ENCODE measurements around the gene RNF213. TPM values are rescaled to one million over a fixed set of nuclear protein-coding genes. Genes with fewer than 3 reads are reported as not detected.

Gene RNF213
- total RNA-seq, 2 donors from 2014 or later = 546 to 651 TPM

- Mint-ChIP-seq H3K4me3 (no peak overlapping the region), H3K36me3 (ENCODE audit: insufficient read depth in 2 of 2) (no peaks in the 10 kb centered on the region), H3K9me3 (no peaks in the 10 kb centered on the region), H3K27ac (no peak overlapping the region), H3K4me1 (ENCODE audit: low read depth) (no peaks in the 10 kb centered on the region), H3K27me3 (ENCODE audit: low read depth) (no peaks in the 10 kb centered on the region)
- ATAC-seq (replicated peaks in 1 of 2) = no peak
- DNase-seq = no peak
Measured at GRCh38 chr17:80442323-80442659, 181.6 kb downstream of the RNF213 start.

- DNase-seq (no peak), ATAC-seq (replicated peaks in 1 of 2) (no peak)
- Mint-ChIP-seq H3K4me1 (ENCODE audit: low read depth) (no peaks in the 10 kb centered on the region), H3K9me3 (no peaks in the 10 kb centered on the region), H3K27ac (no peak overlapping the region), H3K27me3 (ENCODE audit: low read depth) (no peaks in the 10 kb centered on the region), H3K36me3 (ENCODE audit: insufficient read depth in 2 of 2) (no peaks in the 10 kb centered on the region), H3K4me3 (no peak overlapping the region)
Measured at GRCh38 chr17:80442764-80443163, 182.1 kb downstream of the RNF213 start.

DNA sequence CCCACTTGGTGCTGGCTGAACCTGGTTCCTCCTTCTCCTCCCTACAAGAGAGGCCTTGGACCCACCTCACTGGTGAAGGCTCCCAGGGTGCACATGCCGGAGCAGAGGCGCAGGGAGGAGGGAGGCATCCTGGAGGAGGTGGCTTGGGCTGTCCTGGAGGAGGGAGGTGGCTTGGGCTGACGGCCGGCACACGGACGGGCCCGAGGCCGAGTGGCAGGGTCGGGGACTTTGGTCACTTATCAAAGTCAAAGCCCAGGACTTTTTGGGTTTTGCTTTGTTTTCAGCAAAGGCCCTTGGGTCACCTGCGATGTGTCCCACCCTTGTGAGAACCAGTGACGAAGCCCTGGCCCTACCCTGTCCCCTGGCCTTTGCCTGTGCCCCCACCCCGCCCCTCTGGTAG, 182.8 kb downstream of the RNF213 start:
- ATAC-seq (replicated peaks in 1 of 2) = no peak
- no peaks in the 10 kb centered on the region for H3K27me3 Mint-ChIP-seq (ENCODE audit: low read depth)
- no peak overlapping the region for H3K27ac Mint-ChIP-seq
- H3K4me1 Mint-ChIP-seq (ENCODE audit: low read depth) = no peaks in the 10 kb centered on the region
- H3K36me3 Mint-ChIP-seq (ENCODE audit: insufficient read depth in 2 of 2) = no peaks in the 10 kb centered on the region
- DNase-seq = no peak
- H3K9me3 Mint-ChIP-seq = no peaks in the 10 kb centered on the region
- H3K4me3 Mint-ChIP-seq = no peak overlapping the region

GRCh38 chr17:80443916-80444643, 183.4 kb downstream of the RNF213 start:
- no peak for ATAC-seq (replicated peaks in 1 of 2)
- Mint-ChIP-seq H3K27me3 (ENCODE audit: low read depth) (no peaks in the 10 kb centered on the region), H3K36me3 (ENCODE audit: insufficient read depth in 2 of 2) (no peaks in the 10 kb centered on the region), H3K27ac (no peak overlapping the region), H3K4me1 (ENCODE audit: low read depth) (no peaks in the 10 kb centered on the region), H3K4me3 (no peak overlapping the region), H3K9me3 (no peaks in the 10 kb centered on the region)
- DNase-seq = no peak

GRCh38 chr17:80444644-80444979, 184.0 kb downstream of the RNF213 start:
- Mint-ChIP-seq H3K27ac (no peak overlapping the region), H3K36me3 (ENCODE audit: insufficient read depth in 2 of 2) (no peaks in the 10 kb centered on the region), H3K4me3 (no peak overlapping the region), H3K4me1 (ENCODE audit: low read depth) (no peaks in the 10 kb centered on the region), H3K9me3 (no peaks in the 10 kb centered on the region), H3K27me3 (ENCODE audit: low read depth) (no peaks in the 10 kb centered on the region)
- ATAC-seq (replicated peaks in 1 of 2) = no peak
- no peak for DNase-seq

GRCh38 chr17:80445007-80445725, 184.5 kb downstream of the RNF213 start:
- H3K4me1 Mint-ChIP-seq (ENCODE audit: low read depth) = no peaks in the 10 kb centered on the region
- no peaks in the 10 kb centered on the region for H3K27me3 Mint-ChIP-seq (ENCODE audit: low read depth)
- H3K9me3 Mint-ChIP-seq = no peaks in the 10 kb centered on the region
- no peak overlapping the region for H3K27ac Mint-ChIP-seq
- no peak for ATAC-seq (replicated peaks in 1 of 2)
- no peaks in the 10 kb centered on the region for H3K36me3 Mint-ChIP-seq (ENCODE audit: insufficient read depth in 2 of 2)
- H3K4me3 Mint-ChIP-seq = no peak overlapping the region
- no peak for DNase-seq

DNA sequence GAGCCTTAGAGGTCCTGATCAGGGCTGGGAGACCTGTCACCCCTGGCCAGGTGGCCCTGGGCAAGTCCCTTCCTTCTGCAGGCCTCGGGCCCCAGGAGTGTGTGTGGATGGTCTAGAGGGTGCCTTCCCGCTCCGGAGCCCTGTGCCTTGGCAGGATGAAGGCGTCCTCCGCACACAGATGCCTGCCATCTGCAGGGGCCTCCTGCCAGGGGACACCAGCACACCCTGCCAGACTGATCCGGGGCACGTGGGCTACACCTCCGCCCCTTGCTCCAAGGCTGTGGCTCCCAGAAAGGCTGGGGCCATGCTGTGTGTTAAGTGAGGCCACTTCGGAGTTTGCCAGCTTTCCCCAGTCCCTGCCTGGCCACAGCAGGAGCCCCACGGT, 185.1 kb downstream of the RNF213 start:
- Mint-ChIP-seq H3K36me3 (ENCODE audit: insufficient read depth in 2 of 2) (no peaks in the 10 kb centered on the region), H3K4me1 (ENCODE audit: low read depth) (no peaks in the 10 kb centered on the region), H3K4me3 (no peak overlapping the region), H3K9me3 (no peaks in the 10 kb centered on the region), H3K27me3 (ENCODE audit: low read depth) (no peaks in the 10 kb centered on the region), H3K27ac (no peak overlapping the region)
- ATAC-seq (replicated peaks in 1 of 2) (no peak), DNase-seq (no peak)

DNA sequence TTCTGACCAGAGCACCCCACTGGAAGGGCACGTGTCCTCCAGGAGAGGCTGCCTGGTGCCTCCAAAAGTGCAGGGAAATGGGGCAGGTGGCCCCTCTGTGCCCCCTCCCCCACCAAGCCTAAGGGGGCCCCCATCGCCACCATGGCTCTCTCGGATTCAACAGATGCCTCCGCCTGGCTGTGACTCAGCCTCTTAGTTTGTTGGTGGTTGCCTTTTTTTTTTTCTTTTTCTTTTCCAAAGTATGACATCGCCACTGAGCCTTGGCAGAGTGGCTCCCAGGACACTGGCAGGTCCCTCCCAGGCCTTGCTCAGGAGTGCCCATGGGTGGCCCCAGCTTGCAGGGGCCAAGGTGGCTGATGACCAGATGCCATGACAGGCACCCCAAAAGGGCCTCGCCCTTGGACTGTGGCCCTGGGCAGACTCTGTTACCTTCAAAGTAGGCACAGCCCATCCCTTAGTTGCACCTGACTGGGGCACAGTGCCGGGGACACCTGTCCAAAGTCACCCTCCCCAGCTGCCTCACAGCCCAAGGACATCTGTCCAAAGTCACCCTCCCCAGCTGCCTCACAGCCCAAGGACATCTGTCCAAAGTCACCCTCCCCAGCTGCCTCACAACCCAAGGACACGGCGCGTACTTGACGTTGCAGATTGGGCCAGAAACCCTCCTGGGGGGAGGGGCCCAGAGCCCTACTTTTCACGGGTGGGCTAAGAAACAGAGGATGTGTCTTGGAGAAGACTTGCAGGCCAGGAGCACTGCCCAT, 186.2 kb downstream of the RNF213 start:
- DNase-seq (no peak), ATAC-seq (replicated peaks in 1 of 2) (no peak)
- no peaks in the 10 kb centered on the region for H3K9me3 Mint-ChIP-seq
- H3K36me3 Mint-ChIP-seq (ENCODE audit: insufficient read depth in 2 of 2) = no peaks in the 10 kb centered on the region
- no peaks in the 10 kb centered on the region for H3K27me3 Mint-ChIP-seq (ENCODE audit: low read depth)
- no peak overlapping the region for H3K27ac Mint-ChIP-seq
- no peaks in the 10 kb centered on the region for H3K4me1 Mint-ChIP-seq (ENCODE audit: low read depth)
- H3K4me3 Mint-ChIP-seq = no peak overlapping the region

- no peaks in the 10 kb centered on the region for H3K36me3 Mint-ChIP-seq (ENCODE audit: insufficient read depth in 2 of 2)
- no peak for ATAC-seq (replicated peaks in 1 of 2)
Measured at GRCh38 chr17:80447790-80448189, 187.1 kb downstream of the RNF213 start.

More at GRCh38 chr17:80447790-80448189, 187.1 kb downstream of the RNF213 start:
- Mint-ChIP-seq H3K27me3 (ENCODE audit: low read depth) (no peaks in the 10 kb centered on the region), H3K27ac (no peak overlapping the region), H3K4me3 (no peak overlapping the region), H3K4me1 (ENCODE audit: low read depth) (no peaks in the 10 kb centered on the region), H3K9me3 (no peaks in the 10 kb centered on the region)
- no peak for DNase-seq

Other genes with a start within 250 kb of the RNF213 start
- gene TBC1D16, start 225.0 kb upstream of the RNF213 start, total RNA-seq = 10 to 100 TPM; 15.8 to 32.8 TPM
- gene CCDC40, start 224.2 kb upstream of the RNF213 start, total RNA-seq = 1 to 10 TPM in 1 of 2 donors, under 1 TPM in 1; 0.53 to 1.3 TPM
- gene GAA, start 159.3 kb upstream of the RNF213 start, total RNA-seq = 10 to 100 TPM; 31.7 to 37.1 TPM
- gene EIF4A3, start 113.7 kb upstream of the RNF213 start, total RNA-seq = 100 to 1,000 TPM in 1 of 2 donors, 10 to 100 TPM in 1; 91.8 to 104 TPM
- gene CARD14, start 90.8 kb upstream of the RNF213 start, total RNA-seq = under 1 TPM in 1 of 2 donors, not detected in 1; 0.39 TPM
- gene SGSH, start 40.5 kb upstream of the RNF213 start, total RNA-seq = 10 to 100 TPM; 51.3 to 64.4 TPM
- gene SLC26A11, start 40.4 kb upstream of the RNF213 start, total RNA-seq = 10 to 100 TPM; 25.9 to 28.8 TPM
- 10 to 100 TPM; 25.3 to 29.0 TPM for gene ENDOV, start 154.3 kb downstream of the RNF213 start, total RNA-seq
- gene NPTX1, start 215.8 kb downstream of the RNF213 start, total RNA-seq = 1 to 10 TPM in 1 of 2 donors, under 1 TPM in 1; 0.83 to 6.1 TPM

Measured in activated T-cell treated with anti-CD3 and anti-CD28 coated beads, Interleukin-2, amount 50 U/mL, for 72 hours (primary cell).